Measurements from ENCODE around the gene ULK1.
A peak's percentile ranks its signal among the peaks of the same experiment; 100 is the strongest.

ULK1 gene

GRCh38 chr12:131909752-131910219, 15.4 kb downstream of the ULK1 start:
- DNase-seq = no peak

- DNase-seq = no peak
These were observed 16.0 kb downstream of the ULK1 start for GRCh38 chr12:131910302-131911027.

- DNase-seq = no peak
These were observed 16.7 kb downstream of the ULK1 start for GRCh38 chr12:131911028-131911650.

GRCh38 chr12:131911851-131912477, 17.5 kb downstream of the ULK1 start:
- no peak for DNase-seq

- peak; percentile 89 for DNase-seq
These were observed 18.3 kb downstream of the ULK1 start for GRCh38 chr12:131912518-131913274.

GRCh38 chr12:131913666-131914065, 19.2 kb downstream of the ULK1 start:
- no peak for DNase-seq

GRCh38 chr12:131914179-131914702, 19.8 kb downstream of the ULK1 start:
- no peak for DNase-seq

GRCh38 chr12:131915000-131915689, 20.7 kb downstream of the ULK1 start:
- DNase-seq = no peak

- no peak for DNase-seq
These were observed 21.4 kb downstream of the ULK1 start for GRCh38 chr12:131915823-131916222.

- no peak for DNase-seq
These were observed 22.1 kb downstream of the ULK1 start for GRCh38 chr12:131916306-131917138.

GRCh38 chr12:131917139-131917710, 22.8 kb downstream of the ULK1 start:
- DNase-seq = no peak

GRCh38 chr12:131917711-131918306, 23.4 kb downstream of the ULK1 start:
- DNase-seq = no peak

GRCh38 chr12:131918311-131919050, 24.1 kb downstream of the ULK1 start:
- DNase-seq = no peak

- DNase-seq = no peak
These were observed 24.6 kb downstream of the ULK1 start for GRCh38 chr12:131919051-131919347.

- no peak for DNase-seq
These were observed 25.1 kb downstream of the ULK1 start for GRCh38 chr12:131919366-131920156.

GRCh38 chr12:131920157-131920508, 25.7 kb downstream of the ULK1 start:
- no peak for DNase-seq

GRCh38 chr12:131920902-131921840, 26.7 kb downstream of the ULK1 start:
- no peak for DNase-seq
